Upper lobe of left lung (tissue), 4 donors: ENCODE data around the gene RGS14.

Experiments
- EP300 ChIP-seq, 4 donors: sonication (generic); formaldehyde crosslinking; IDR thresholded peaks; one replicate each; pipeline ENCODE4 v1.5.1; 2017; ENCODE audit warnings: antibody characterized with exemption in 4 of 4, control low read depth in 2 of 4
- POLR2A ChIP-seq, 4 donors: fragments of 450-650 bp; IDR thresholded peaks; one replicate each; pipeline ENCODE4 v1.5.1; 2016 to 2017; ENCODE audit warnings: antibody characterized with exemption in 4 of 4, mild to moderate bottlenecking in 2 of 4
- POLR2AphosphoS5 ChIP-seq, 2 donors: sonication (generic); formaldehyde crosslinking; IDR thresholded peaks; one replicate each; pipeline ENCODE4 v1.5.1; 2017; ENCODE audit warnings: antibody characterized with exemption in 2 of 2
- TF ChIP-seq, protein P1 (sequence below), 6 experiments: fragments of 450-650 bp in 4 of 6; fragments of 200-600 bp in 2 of 6; sonication (generic) in 2 of 6; IDR thresholded peaks; one replicate each; pipeline ENCODE4 v1.5.1; 2016 to 2019; ENCODE audit warnings: antibody characterized with exemption in 6 of 6

DNA sequence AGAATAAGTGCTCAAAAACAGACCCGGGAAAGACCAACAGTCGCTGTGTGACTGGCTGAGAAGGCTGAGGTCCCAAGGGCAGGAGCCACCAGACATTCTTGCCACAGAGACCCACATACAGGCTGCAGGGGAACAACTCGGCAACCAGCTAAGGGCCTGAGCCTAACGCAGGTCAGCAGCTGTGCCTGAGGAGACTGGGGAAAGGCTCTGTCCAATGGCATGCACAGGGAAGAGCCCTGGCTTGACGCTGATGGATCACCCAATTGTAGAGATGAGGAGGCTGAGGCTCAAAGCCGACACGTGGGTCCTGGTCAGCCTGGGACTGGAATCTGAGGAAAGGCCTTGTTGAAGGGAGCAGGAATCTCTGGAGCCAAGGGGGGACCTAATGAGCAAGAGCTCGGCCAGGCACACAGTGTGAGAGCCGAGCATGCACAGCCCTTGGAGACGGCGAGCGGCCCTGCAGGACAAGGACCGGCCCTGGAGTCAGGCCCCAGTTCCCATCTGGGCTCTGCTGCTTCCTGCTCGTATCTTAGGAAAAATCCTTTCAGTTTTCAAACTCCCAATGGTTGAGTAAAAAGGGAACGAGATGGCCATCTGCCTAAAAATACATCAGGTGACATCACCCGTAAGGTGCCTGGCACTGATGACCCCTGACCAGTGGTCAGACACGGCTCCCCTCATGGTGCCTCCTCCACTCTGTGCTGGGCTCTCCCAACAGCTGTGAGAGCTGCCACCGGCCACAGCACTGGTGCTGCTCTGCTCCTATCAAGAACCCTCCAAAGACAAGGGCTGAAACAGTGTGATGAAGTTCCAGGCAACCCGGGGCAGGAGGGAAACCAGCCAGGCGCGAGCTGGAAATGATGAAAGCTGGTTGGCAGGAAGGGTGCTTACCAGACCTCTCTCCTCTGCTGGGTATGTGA is 22.7 kb upstream of the RGS14 start:
- TF ChIP-seq, protein P1, sequence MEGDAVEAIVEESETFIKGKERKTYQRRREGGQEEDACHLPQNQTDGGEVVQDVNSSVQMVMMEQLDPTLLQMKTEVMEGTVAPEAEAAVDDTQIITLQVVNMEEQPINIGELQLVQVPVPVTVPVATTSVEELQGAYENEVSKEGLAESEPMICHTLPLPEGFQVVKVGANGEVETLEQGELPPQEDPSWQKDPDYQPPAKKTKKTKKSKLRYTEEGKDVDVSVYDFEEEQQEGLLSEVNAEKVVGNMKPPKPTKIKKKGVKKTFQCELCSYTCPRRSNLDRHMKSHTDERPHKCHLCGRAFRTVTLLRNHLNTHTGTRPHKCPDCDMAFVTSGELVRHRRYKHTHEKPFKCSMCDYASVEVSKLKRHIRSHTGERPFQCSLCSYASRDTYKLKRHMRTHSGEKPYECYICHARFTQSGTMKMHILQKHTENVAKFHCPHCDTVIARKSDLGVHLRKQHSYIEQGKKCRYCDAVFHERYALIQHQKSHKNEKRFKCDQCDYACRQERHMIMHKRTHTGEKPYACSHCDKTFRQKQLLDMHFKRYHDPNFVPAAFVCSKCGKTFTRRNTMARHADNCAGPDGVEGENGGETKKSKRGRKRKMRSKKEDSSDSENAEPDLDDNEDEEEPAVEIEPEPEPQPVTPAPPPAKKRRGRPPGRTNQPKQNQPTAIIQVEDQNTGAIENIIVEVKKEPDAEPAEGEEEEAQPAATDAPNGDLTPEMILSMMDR (IDR thresholded peaks at IDR 0.05) = no peak
- TF ChIP-seq POLR2A (IDR thresholded peaks at IDR 0.05) (no peak), EP300 (IDR thresholded peaks at IDR 0.05) (no peak), POLR2AphosphoS5 (IDR thresholded peaks at IDR 0.05) (no peak)
